B cell (primary cell): ENCODE data around the gene CERS5. TPM values are rescaled to one million over a fixed set of nuclear protein-coding genes. Genes with fewer than 3 reads are reported as not detected.

ENCODE experiments used
- ATAC-seq: fragments of 200-7000 bp; cut with Tn5 transposase; one replicate; pipeline ENCODE4 v1.10.0; 2021; ENCODE audit warnings: low read depth, mild to moderate bottlenecking, moderate number of reproducible peaks, moderate library complexity
- CTCF ChIA-PET: fragments of 350-600 bp; sonication (Branson Sonifier 250); formaldehyde crosslinking; loops from one replicate; lab custom pipeline; 2021; ENCODE audit warnings: antibody characterized with exemption, inconsistent platforms; lab: Charles Lee
- POLR2A ChIA-PET: fragments of 350-600 bp; sonication (Branson Sonifier 250); formaldehyde crosslinking; loops from one replicate; lab custom pipeline; 2021; ENCODE audit warnings: antibody characterized with exemption; lab: Charles Lee
- DNase-seq: peaks from one replicate; pipeline ENCODE4 v3.0.0; 2013
- H2AFZ ChIP-seq: 2 replicates; pipeline ENCODE4 v1.6.1; 2012; ENCODE audit warnings: mild to moderate bottlenecking, low read depth, low read length; ENCODE audit not compliant: insufficient read depth, poor library complexity, severe bottlenecking
- H3K27ac ChIP-seq, 2 donors: 1 replicate in 1 of 2; 2 replicates in 1 of 2; pipeline ENCODE4 v1.5.1; 2012 to 2013; ENCODE audit warnings: low read length in 2 of 2, mild to moderate bottlenecking in 2 of 2, moderate library complexity in 1 of 2
- H3K27me3 ChIP-seq, 4 experiments: fragments of 200-600 bp in 1 of 4; sonication (generic) in 1 of 4; replicated peaks in 1 of 4; 1 replicate in 2 of 4; 2 replicates in 2 of 4; pipeline versions ENCODE4 v1.6.1 to v1.7.0; 2013 to 2016; ENCODE audit warnings: low read length in 3 of 4, mild to moderate bottlenecking in 2 of 4, mixed read lengths in 1 of 4, moderate library complexity in 1 of 4; ENCODE audit not compliant: insufficient read depth in 4 of 4, control insufficient read depth in 3 of 4; ENCODE audit errors: control extremely low read depth in 1 of 4
- H3K36me3 ChIP-seq, 2 experiments: replicated peaks in 1 of 2; 1 replicate in 1 of 2; 2 replicates in 1 of 2; pipeline versions ENCODE4 v1.6.1 to v1.7.1; 2013; ENCODE audit warnings: low read length in 1 of 2; ENCODE audit not compliant: insufficient read depth in 2 of 2, control insufficient read depth in 1 of 2; ENCODE audit errors: control extremely low read depth in 1 of 2, extremely low read depth in 1 of 2
- H3K4me1 ChIP-seq, 2 donors: fragments of 200-600 bp in 1 of 2; sonication (generic) in 1 of 2; 1 replicate in 1 of 2; 2 replicates in 1 of 2; pipeline versions ENCODE4 v1.5.1 to v1.6.1; 2013 to 2017; ENCODE audit warnings: low read length in 2 of 2; ENCODE audit not compliant: control insufficient read depth in 2 of 2, insufficient read depth in 2 of 2
- H3K4me2 ChIP-seq: replicated peaks from 2 replicates; pipeline ENCODE3; 2012; ENCODE audit warnings: mild to moderate bottlenecking, low read depth, low read length; ENCODE audit not compliant: poor library complexity, severe bottlenecking
- H3K4me3 ChIP-seq, 5 experiments: fragments of 200-600 bp in 1 of 5; sonication (generic) in 1 of 5; 1 replicate in 3 of 5; 2 replicates in 2 of 5; pipeline versions ENCODE4 v1.5.1 to v1.7.0; 2011 to 2016; ENCODE audit warnings: low read length in 4 of 5, mild to moderate bottlenecking in 4 of 5, low read depth in 2 of 5, control low read depth in 1 of 5, moderate library complexity in 1 of 5; ENCODE audit not compliant: insufficient read depth in 1 of 5; ENCODE audit errors: control extremely low read depth in 1 of 5, extremely low read depth in 1 of 5
- H3K79me2 ChIP-seq: fragments of 200-600 bp; sonication (generic); one replicate; pipeline ENCODE4 v1.6.0; 2016; ENCODE audit warnings: low read length; ENCODE audit not compliant: control insufficient read depth, insufficient read depth
- H3K9ac ChIP-seq: fragments of 200-600 bp; sonication (generic); 2 replicates; pipeline ENCODE4 v1.6.1; 2017; ENCODE audit warnings: mild to moderate bottlenecking, low read length, moderate library complexity
- H3K9me3 ChIP-seq, 3 donors: one replicate each; pipeline versions ENCODE4 v1.6.1 to v1.7.1; 2013; ENCODE audit warnings: low read length in 2 of 3; ENCODE audit not compliant: control insufficient read depth in 2 of 3, insufficient read depth in 1 of 3; ENCODE audit errors: control extremely low read depth in 1 of 3
- H4K20me1 ChIP-seq: 2 replicates; pipeline ENCODE4 v1.6.0; 2012; ENCODE audit warnings: mild to moderate bottlenecking, low read length; ENCODE audit not compliant: insufficient read depth, control insufficient read depth, poor library complexity, severe bottlenecking
- H3K27ac Mint-ChIP-seq: one replicate; pipeline ENCODE4 v1.8.0; 2021; ENCODE audit warnings: mixed read lengths
- H3K27me3 Mint-ChIP-seq: one replicate; pipeline ENCODE4 v1.8.0; 2021; ENCODE audit warnings: mixed read lengths
- H3K4me1 Mint-ChIP-seq: one replicate; pipeline ENCODE4 v1.8.0; 2021; ENCODE audit warnings: mixed read lengths
- H3K4me3 Mint-ChIP-seq: one replicate; pipeline ENCODE4 v1.8.0; 2021; ENCODE audit warnings: mixed read lengths
- H3K9me3 Mint-ChIP-seq: one replicate; pipeline ENCODE4 v1.8.0; 2022; ENCODE audit warnings: mixed read lengths; ENCODE audit not compliant: insufficient read depth
- EZH2 ChIP-seq: IDR thresholded peaks from 2 replicates; pipeline ENCODE4 v1.6.1; 2012; ENCODE audit warnings: borderline replicate concordance, low read depth, mild to moderate bottlenecking, moderate library complexity, low read length; ENCODE audit not compliant: insufficient read depth, poor library complexity, severe bottlenecking
- WGBS: methylation state at CpG from one replicate; pipeline ENCODE4 v1.1.5; 2013; ENCODE audit warnings: missing lambda C conversion rate; ENCODE audit not compliant: insufficient coverage; 5-methylcytosine and 5-hydroxymethylcytosine counted together
- intact Hi-C: fragments of 100-400 bp; cut with micrococcal nuclease; formaldehyde crosslinking; loops from one replicate; pipeline ENCODE4 v1.10.0; 2022
- polyA plus RNA-seq: library from polyadenylated mRNA; depleted of rRNA; stranded (reverse); fragments of >200 nt; gene quantifications from 2 replicates; pipeline ENCODE4 v1.2.3, GENCODE V29; 2012
- total RNA-seq, 2 donors: library from RNA; stranded (reverse); fragments of 120-200 nt in 1 of 2; gene quantifications; 1 replicate in 1 of 2; 2 replicates in 1 of 2; pipeline versions ENCODE4 v1.2.3 to v1.2.4, GENCODE V29; 2013 to 2022
- TF ChIP-seq, protein P1 (sequence below): fragments of 200-600 bp; IDR thresholded peaks from one replicate; pipeline ENCODE4 v1.8.0; 2022; ENCODE audit warnings: antibody characterized with exemption, mild to moderate bottlenecking

The CERS5 gene
- total and polyA plus RNA-seq, 2 donors (not counting 1 experiment from before 2014, with no cell fraction given): 32.3 to 72.0 TPM

DNA sequence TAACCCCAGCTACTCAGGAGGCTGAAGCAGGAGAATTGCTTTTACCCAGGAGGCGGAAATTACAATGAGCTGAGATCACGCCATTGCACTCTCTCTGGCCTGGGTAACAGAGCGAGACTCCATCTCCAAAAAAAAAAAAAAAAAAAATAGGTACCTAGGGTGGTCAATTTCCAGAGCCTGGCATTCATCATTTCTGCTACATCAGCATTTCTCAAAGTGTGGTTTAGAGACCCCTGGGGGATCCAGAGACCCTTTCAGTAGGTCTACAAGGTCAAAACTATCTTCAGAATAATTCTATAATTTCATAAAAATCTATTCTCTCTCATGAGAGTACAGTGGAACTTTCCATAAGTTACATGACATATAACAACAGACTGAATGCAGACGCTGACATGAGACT lies 19.9 kb downstream of the CERS5 start:
- ATAC-seq: no peak
- no peak overlapping the region for H3K27ac ChIP-seq

DNA sequence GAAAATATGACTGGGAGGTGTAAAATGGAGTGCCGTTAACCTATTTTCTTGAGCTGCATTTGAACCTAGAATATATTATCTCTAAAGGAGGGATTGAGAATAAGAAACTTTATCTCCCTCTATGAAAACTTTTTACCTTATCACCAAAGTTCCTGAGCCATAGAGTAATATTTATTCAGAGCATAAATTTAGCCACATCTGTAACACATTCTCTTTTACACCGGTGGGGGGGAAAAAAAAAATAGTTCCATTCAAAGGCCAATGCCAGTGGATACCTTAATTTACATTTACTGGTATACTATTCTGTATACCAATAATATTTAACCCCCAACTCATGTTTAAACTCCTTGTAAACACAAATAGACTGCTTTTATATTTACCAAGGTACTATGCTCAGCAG lies 21.7 kb downstream of the CERS5 start:
- intact Hi-C loops: no loop called here
- ChIA-PET CTCF (interaction anchor here (1.1 to 1.4 kb wide), 2 partner anchors 15 to 30 kb away, joined by 3 read pairs; no protein-coding TSS in a partner anchor), POLR2A (no interaction called here)
- no peak for ATAC-seq
- no peak for TF ChIP-seq EZH2
- TF ChIP-seq, protein P1, sequence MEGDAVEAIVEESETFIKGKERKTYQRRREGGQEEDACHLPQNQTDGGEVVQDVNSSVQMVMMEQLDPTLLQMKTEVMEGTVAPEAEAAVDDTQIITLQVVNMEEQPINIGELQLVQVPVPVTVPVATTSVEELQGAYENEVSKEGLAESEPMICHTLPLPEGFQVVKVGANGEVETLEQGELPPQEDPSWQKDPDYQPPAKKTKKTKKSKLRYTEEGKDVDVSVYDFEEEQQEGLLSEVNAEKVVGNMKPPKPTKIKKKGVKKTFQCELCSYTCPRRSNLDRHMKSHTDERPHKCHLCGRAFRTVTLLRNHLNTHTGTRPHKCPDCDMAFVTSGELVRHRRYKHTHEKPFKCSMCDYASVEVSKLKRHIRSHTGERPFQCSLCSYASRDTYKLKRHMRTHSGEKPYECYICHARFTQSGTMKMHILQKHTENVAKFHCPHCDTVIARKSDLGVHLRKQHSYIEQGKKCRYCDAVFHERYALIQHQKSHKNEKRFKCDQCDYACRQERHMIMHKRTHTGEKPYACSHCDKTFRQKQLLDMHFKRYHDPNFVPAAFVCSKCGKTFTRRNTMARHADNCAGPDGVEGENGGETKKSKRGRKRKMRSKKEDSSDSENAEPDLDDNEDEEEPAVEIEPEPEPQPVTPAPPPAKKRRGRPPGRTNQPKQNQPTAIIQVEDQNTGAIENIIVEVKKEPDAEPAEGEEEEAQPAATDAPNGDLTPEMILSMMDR: no peak
- Mint-ChIP-seq H3K4me3 (no peak overlapping the region), H3K27ac (no peak overlapping the region), H3K4me1 (peaks cover 2% of the 10 kb centered on the region), H3K9me3 (no peaks in the 10 kb centered on the region), H3K27me3 (no peaks in the 10 kb centered on the region)
- Histone ChIP-seq H3K36me3 (peaks cover 1 to 26% of the 10 kb centered on the region in 2 experiments), H3K4me3 (no peak overlapping the region), H3K27ac (no peak overlapping the region), H3K9me3 (no peaks in the 10 kb centered on the region), H3K4me1 (no peaks in the 10 kb centered on the region), H4K20me1 (peaks cover 19% of the 10 kb centered on the region), H3K79me2 (peaks cover 65% of the 10 kb centered on the region), H3K4me2 (no peak overlapping the region), H3K9ac (no peak overlapping the region), H2AFZ (no peak overlapping the region), H3K27me3 (no peaks in the 10 kb centered on the region)
- no CpG with 5 or more reads among the region's 2 CpGs for WGBS
- DNase-seq: no peak

More for the DNA sequence above, 19.9 kb downstream of the CERS5 start:
- Histone ChIP-seq H4K20me1 (peaks cover 32% of the 10 kb centered on the region), H3K9ac (no peak overlapping the region), H3K36me3 (peaks cover 1 to 15% of the 10 kb centered on the region in 2 experiments), H3K9me3 (no peaks in the 10 kb centered on the region), H3K4me2 (no peak overlapping the region), H3K4me1 (no peaks in the 10 kb centered on the region), H3K4me3 (no peak overlapping the region), H3K27me3 (no peaks in the 10 kb centered on the region), H3K79me2 (peaks cover 70% of the 10 kb centered on the region), H2AFZ (no peak overlapping the region)
- CTCF ChIA-PET: interaction anchor here (0.7 to 0.8 kb wide), 3 partner anchors 64 to 1332 kb away, joined by 3 to 6 read pairs (median 4); no protein-coding TSS in a partner anchor
- POLR2A ChIA-PET: interaction anchor here (0.7 kb wide), 2 partner anchors 37 to 101 kb away, joined by 3 to 5 read pairs; no protein-coding TSS in a partner anchor
- no peak overlapping the region for H3K27ac Mint-ChIP-seq
- no peaks in the 10 kb centered on the region for H3K27me3 Mint-ChIP-seq
- intact Hi-C loops: no loop called here
- no peaks in the 10 kb centered on the region for H3K9me3 Mint-ChIP-seq
- H3K4me3 Mint-ChIP-seq: no peak overlapping the region
- DNase-seq: no peak
- TF ChIP-seq, protein P1: no peak
- no peak for TF ChIP-seq EZH2
- no CpG with 5 or more reads among the region's 4 CpGs for WGBS
- peaks cover 6% of the 10 kb centered on the region for H3K4me1 Mint-ChIP-seq
